ENCODE measurements around the gene ESCO1. TPM values are rescaled to one million over a fixed set of nuclear protein-coding genes. Genes with fewer than 3 reads are reported as not detected.
"Not testable (repeated sequence)": the region's sequence is repeated elsewhere in the genome, so short reads cannot be mapped to it uniquely, and the experiment has no call there.

The ESCO1 gene
- total and polyA plus RNA-seq, 12 donors = 6.7 to 34.2 (median 12.0) TPM

DNA sequence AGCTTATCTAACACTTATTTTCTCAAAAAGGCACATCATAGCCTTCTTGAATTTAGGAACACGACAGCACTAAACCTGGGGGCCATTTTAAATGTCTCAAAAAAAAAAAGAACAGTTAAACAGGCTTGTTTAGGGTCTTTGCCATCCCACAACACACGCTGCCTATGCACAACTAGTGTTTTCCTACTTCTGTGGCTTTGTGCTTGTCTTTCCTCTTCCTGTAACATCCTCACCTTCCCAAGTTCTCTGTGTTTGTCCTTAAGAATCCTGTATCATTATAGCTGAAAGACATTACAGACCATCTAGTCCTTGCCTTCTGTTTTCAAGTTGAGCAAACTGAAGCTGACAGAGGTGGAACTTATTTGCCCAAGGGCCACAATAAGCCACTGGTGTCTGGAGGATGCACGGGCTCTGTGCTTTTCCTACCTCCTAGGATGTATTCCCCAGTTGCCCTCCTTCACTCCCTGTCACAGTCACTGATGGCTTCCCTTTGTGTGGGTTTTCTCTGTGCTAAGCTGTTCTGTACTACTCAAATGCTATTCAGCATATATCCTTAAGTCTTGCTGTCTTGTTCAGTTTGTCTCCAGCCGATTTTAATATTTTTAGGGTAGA is 34.2 kb upstream of the ESCO1 start:
- Histone ChIP-seq H3K27me3 (no peaks in the 10 kb centered on the region), H3K36me3 (replicated peaks in 1 of 2) (peaks cover 0 to 21% of the 10 kb centered on the region in 2 donors), H3K4me3 (no peak overlapping the region), H3K4me1 (replicated peaks in 1 of 2) (no peaks in the 10 kb centered on the region), H3K27ac (no peak overlapping the region), H3K9me3 (replicated peaks in 1 of 3) (no peaks in the 10 kb centered on the region)
- no peak for TF ChIP-seq POLR2A (IDR thresholded peaks at IDR 0.05)
- TF ChIP-seq, protein P1, sequence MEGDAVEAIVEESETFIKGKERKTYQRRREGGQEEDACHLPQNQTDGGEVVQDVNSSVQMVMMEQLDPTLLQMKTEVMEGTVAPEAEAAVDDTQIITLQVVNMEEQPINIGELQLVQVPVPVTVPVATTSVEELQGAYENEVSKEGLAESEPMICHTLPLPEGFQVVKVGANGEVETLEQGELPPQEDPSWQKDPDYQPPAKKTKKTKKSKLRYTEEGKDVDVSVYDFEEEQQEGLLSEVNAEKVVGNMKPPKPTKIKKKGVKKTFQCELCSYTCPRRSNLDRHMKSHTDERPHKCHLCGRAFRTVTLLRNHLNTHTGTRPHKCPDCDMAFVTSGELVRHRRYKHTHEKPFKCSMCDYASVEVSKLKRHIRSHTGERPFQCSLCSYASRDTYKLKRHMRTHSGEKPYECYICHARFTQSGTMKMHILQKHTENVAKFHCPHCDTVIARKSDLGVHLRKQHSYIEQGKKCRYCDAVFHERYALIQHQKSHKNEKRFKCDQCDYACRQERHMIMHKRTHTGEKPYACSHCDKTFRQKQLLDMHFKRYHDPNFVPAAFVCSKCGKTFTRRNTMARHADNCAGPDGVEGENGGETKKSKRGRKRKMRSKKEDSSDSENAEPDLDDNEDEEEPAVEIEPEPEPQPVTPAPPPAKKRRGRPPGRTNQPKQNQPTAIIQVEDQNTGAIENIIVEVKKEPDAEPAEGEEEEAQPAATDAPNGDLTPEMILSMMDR (IDR thresholded peaks at IDR 0.05) = no peak
- WGBS, 4 donors = 89 to 94% (median 91%) methylated on average over 4 of the region's 4 CpGs
- DNase-seq = no peak
- intact Hi-C loops (cut with DNase I) = no loop called here

GRCh38 chr18:21632393-21632792 is 31.9 kb upstream of the ESCO1 start:
- H3K9me3 ChIP-seq (replicated peaks in 1 of 3) = no peaks in the 10 kb centered on the region

DNA sequence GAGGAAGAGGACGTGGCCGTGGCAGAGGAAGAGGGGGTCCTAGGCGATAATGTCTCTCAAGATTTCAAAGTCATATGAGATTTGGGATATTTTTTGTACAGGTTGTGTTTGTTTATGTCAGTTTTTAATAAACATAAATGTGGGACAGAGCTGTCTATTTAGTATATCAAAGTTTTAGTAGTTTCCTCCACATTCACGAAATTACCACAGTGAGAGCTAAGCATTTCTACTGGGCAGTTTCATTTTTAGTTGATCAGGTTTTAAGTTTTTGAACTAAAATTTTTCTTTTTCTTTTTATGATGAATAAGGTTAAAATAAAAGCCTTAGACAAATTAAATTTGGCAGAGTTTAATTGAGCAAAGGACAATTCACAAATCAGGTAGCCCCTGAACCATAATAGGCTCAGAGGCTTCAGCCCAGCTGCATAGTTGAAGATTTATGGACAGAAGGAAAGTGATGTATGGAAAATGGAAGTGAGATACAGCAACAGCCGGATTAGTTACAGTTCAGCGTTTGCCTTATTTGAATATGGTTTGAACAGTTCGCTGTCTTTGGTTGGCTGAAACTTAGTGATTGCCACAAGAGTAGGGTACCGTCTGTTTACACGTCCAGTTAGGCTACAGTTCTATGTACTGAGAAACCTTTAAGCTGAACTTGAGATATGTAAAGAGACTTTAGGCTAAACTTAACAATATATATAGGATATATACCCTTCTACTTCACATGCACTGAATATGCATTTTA is 28.8 kb upstream of the ESCO1 start:
- Histone ChIP-seq H3K4me1 (replicated peaks in 1 of 2) (no peaks in the 10 kb centered on the region), H3K36me3 (replicated peaks in 1 of 2) (peaks cover 0 to 58% of the 10 kb centered on the region in 2 donors), H3K4me3 (no peak overlapping the region), H3K9me3 (replicated peaks in 1 of 3) (no peaks in the 10 kb centered on the region), H3K27ac (no peak overlapping the region), H3K27me3 (no peaks in the 10 kb centered on the region)
- TF ChIP-seq POLR2A (IDR thresholded peaks at IDR 0.05) = no peak
- intact Hi-C loops (cut with DNase I) = no loop called here
- DNase-seq = no peak
- 85 to 90% (median 88%) methylated on average over 9 of the region's 9 CpGs for WGBS, 4 donors

More at GRCh38 chr18:21632393-21632792, 31.9 kb upstream of the ESCO1 start:
- 100% methylated on average over 1 of the region's 1 CpG for WGBS, 4 donors
- H3K4me3 ChIP-seq = no peak overlapping the region
- no peak for DNase-seq
- H3K27ac ChIP-seq = no peak overlapping the region
- peaks cover 0 to 33% of the 10 kb centered on the region in 2 donors for H3K36me3 ChIP-seq (replicated peaks in 1 of 2)
- TF ChIP-seq, protein P1 (IDR thresholded peaks at IDR 0.05) = no peak
- H3K4me1 ChIP-seq (replicated peaks in 1 of 2) = no peaks in the 10 kb centered on the region
- intact Hi-C loops (cut with DNase I) = no loop called here
- no peaks in the 10 kb centered on the region for H3K27me3 ChIP-seq

- H3K4me1 ChIP-seq (replicated peaks in 1 of 2); H3K4me3 ChIP-seq; H3K27me3 ChIP-seq; intact Hi-C loops (cut with DNase I); DNase-seq; H3K9me3 ChIP-seq (replicated peaks in 1 of 3); H3K27ac ChIP-seq: not testable (repeated sequence)
- H3K36me3 ChIP-seq (replicated peaks in 1 of 2) = peaks cover 0 to 39% of the 10 kb centered on the region in 2 donors
- 92 to 96% (median 94%) methylated on average over 9 of the region's 9 CpGs for WGBS, 4 donors
Observed at GRCh38 chr18:21621640-21622039, 21.1 kb upstream of the ESCO1 start.

- WGBS, 4 donors = 0 to 2% (median 1%) methylated on average over 16 to 59 of the region's 59 CpGs
- Histone ChIP-seq H3K27ac (peak within 1 kb of the TSS; percentile 56 to 90 (median 76)), H3K27me3 (no peaks in the 10 kb centered on the region), H3K4me1 (replicated peaks in 1 of 2) (peaks cover 9 to 22% of the 10 kb centered on the region in 2 donors), H3K9me3 (replicated peaks in 1 of 3) (no peaks in the 10 kb centered on the region), H3K36me3 (replicated peaks in 1 of 2) (no peaks in the 10 kb centered on the region), H3K4me3 (peak within 1 kb of the TSS; percentile 21 to 89 (median 46))
- TF ChIP-seq, protein P1 (IDR thresholded peaks at IDR 0.05) = peak; percentile 86 to 94 (median 92)
- TF ChIP-seq POLR2A (IDR thresholded peaks at IDR 0.05) = peak; percentile 19 to 44
- DNase-seq = peak; percentile 83 to 91 (median 89)
- intact Hi-C loops (cut with DNase I) = loop anchor here in 1 of 2 donors (10.0 kb wide), 1 partner anchor 242 kb away; no protein-coding TSS in a partner anchor
Observed at GRCh38 chr18:21612125-21613039, 11.9 kb upstream of the ESCO1 start, which contains the start of gene SNRPD1. TSS of gene SNRPD1 (plus strand) at chr18:21612314. CDS start at chr18:21612430, 116 bp downstream.

GRCh38 chr18:21611401-21612124 is 11.1 kb upstream of the ESCO1 start:
- Histone ChIP-seq H3K27ac (peak overlapping the region in 3 of 5 donors; percentile 76 to 90 (median 84)), H3K4me1 (replicated peaks in 1 of 2) (peaks cover 9 to 22% of the 10 kb centered on the region in 2 donors), H3K4me3 (peak overlapping the region in 2 of 4 donors; percentile 35 to 89)
- H3K36me3 ChIP-seq (replicated peaks in 1 of 2); H3K27me3 ChIP-seq; DNase-seq; H3K9me3 ChIP-seq (replicated peaks in 1 of 3): not testable (repeated sequence)
- intact Hi-C loops (cut with DNase I) = loop anchor here in 1 of 2 donors (10.0 kb wide), 1 partner anchor 243 kb away; no protein-coding TSS in a partner anchor
- WGBS, 4 donors = 54 to 63% (median 59%) methylated on average over 23 to 30 of the region's 30 CpGs

Data from adrenal gland (tissue), 12 donors.